GM21447 (cell line): Measurements from ENCODE around the gene SASH1.

Source experiments
- ATAC-seq: cut with Tn5 transposase; IDR thresholded peaks from one replicate; pipeline ENCODE4 v1.9.1; 2021; ENCODE audit not compliant: unreplicated experiment

Gene SASH1

DNA sequence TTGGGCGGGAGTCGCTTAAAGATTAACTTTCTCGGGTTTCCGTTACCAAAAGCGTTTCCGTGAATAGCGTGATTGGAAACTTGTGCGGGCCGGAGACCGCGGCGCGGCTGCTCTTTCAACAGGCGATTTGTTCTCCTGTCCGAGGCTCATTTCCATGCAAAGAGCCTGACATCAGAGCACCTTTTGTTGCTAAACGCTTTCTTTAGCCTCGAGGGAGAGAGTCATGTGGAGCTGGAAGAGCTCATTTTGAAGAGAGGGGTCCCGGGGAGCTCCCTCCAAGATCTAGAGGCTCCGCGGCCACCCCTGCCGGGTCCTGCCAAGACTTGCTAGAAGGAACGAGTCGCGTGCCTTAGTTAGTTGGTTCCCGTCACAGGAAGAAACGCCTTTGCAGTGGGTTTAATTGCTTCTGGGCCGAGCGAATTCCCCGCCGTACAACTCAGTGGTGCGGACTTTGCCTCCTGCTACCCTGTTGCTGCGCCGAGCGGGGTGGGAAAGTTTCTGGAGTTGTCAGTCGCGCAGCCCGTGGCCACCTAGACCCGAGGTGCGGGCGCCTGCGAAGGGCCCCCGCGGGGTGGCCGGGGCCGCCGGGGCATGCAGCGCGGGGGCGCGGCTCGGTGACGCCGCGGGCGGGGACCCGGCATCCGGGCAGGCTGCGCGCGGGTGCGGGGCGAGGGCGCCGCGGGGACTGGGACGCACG is at the start of gene SASH1:
Gene SASH1, plus strand, starts transcription at position 489 of the 697 bp plus-strand sequence. CDS start 230 bp downstream, outside the sequence.
- peak; percentile 66 for ATAC-seq

DNA sequence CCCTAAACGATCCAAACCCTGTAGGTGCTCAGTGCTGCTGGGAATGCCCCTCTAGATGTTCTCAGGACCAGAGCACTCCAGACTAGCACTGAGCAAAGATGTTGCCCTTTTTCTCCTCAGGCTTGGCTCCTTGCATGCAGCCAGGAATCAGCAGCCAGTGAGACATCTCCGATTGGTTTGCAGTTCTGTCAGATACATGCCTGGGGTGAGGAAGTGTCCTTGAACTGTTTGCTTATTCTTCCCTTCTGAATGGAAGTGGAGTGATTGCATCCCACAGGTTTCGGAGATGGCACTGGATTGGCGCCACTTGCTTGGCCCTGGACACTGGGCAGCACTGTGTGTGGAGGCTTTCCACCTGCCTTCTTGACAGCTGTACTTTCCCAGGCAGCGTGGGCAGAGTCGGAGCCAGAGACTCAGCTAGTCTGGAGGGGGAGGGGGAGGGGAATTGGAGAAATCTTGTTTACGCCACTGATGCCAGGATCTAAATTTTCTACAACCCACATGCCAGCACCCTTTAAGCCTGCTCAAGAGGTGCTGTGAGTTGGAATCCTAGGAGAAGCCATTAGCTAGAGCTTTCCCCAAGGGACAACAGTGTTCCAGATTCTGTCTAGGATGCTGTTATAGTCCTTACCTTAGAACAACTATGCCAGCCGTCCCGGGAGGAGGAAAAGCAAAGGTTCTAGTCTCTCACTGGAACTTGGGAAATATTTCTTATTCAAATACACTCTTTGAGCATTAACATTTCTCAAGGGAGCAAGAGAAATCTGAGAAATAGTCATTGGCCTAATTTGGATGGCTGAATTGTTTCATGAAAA is 49.2 kb upstream of the SASH1 start:
- ATAC-seq: no peak

DNA sequence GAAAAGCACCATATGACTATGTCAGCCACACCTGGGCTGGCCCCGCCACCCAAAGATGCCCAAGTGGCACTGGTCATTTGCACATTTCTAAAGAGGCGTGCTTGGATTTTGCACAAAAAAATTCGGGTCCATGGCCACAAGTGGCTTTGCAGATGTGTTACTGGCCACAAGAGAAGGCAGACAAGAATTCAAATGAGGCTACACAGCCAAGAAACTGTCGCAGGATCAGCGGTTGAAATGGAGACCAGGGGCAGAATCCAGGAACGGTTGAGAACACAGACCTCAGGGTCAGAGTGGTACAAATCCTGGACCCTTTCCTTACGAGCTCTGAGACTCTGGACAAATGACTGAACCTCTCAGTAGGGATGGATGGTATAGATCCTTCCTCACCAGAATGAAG is 48.6 kb upstream of the SASH1 start:
- ATAC-seq: no peak

DNA sequence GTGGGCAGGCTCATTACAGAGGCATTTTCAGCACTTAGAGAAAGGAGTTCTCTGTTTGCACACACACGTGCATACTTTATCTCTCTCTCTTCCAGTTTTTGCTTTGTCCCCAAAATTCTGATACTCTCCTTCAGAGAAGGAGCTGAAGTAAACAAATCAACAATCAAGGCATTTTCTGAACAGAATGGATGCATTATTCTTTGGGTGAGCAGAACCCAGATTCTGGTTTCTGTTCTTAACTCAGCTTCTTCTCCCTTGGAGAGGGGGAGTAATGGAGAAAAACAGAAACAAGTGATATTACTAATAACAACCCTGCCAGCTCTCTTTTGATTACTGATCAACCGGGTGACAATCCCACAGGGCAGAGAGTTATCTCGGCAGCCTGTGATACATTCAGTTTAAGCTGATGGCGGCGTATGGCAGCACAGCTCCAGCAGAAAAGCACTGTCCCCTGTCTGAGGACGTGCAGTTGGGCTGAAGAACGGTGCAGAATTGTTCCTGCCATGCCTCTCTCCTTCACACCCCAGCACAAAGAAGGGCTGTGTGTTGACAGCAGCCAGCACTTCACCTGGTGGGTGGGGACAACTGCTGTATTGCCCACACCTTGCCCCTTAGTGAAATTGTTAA is 47.3 kb upstream of the SASH1 start:
- no peak for ATAC-seq

DNA sequence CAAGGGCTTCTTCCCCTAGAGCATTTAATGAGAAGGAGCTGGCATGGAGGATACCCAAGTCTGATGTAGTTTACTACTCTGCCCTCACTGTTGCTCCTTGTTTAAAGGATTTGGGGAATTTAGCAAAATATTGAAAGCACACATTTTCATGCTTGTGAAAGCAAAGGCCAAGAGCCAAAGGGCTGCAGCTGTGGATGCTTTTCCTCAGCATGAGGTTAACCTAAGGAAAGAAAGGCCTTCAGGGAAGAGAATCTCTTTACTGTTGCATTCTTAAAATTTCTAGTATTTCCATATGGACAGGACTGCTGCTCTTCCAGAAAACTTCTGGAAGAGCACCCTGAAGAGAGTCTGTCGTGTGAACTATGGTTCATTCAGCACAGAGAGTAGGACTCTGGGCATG is 45.9 kb upstream of the SASH1 start:
- ATAC-seq: no peak

DNA sequence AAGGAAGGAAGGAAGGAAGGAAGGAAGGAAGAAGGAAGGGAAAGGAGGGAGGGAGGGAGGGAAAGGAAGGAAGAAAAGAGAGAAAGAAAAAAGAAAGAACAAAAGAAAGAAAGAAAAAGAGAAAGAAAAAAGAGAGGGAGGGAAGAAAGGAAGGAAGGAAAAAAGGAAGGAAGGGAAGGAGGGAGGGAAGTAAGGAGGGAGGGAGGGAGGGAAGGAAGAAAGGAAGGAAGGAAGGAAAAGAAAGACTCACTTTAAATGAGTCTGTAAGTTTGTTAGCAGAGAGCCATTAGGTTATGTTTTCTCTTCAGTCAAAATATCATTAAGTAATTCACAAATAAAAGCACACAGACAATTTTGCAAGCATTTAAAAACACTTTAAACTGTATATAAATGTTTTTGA is 44.0 kb upstream of the SASH1 start:
- no peak for ATAC-seq

DNA sequence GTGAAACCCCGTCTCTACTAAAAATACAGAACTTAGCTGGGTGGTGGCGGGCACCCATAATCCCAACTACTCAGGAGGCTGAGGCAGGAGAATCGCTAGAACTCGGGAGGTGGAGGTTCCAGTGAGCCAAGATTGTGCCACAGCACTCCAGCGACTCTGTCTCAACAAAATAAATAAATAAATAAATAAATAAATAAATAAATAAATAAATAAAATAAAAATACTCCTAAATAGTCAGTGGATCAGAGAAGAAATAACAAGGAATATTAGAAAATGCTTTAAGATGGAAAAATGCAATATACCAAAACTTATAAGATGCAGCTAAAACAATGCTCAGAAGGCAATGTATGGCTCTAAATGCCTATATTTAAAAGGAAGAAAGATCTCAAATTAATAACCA is 39.0 kb upstream of the SASH1 start:
- ATAC-seq: no peak

DNA sequence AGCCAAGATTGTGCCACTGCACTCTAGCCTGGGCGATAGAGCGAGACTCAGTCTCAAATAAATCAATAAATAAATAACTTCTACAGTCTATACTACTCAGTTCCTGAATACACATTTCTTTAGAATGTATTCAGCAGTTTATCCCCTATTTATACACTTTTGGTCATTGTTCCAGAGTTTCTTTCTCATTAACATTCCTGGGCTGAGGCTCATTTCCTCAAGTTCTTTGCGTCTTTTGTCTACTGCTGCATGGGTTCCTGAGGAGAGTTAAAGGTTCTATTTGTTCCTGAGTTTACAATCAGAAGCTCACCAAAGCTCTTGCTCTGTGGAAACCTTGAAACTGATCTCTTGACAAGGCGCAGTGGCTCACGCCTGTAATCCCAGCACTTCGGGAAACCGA is 37.7 kb upstream of the SASH1 start:
- ATAC-seq: no peak

DNA sequence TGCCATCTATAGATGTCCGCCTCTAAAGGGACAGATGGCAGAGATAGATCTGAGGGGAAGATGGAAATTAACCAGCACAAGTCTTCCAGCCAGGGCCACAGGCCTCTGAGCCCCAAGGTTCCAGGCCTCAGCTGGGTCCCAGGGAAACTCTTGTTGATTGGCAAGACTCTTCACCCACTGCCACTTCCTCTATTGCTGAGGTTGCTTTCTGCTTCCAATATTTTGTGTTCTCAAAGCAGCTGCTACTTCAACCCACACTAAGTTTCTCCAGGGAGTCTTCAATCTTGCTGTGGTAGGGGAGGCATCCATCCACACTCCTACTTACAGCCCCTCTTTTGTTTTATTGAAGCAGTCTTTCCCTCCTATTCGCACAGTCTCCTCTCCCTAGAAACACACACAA is 36.4 kb upstream of the SASH1 start:
- ATAC-seq: no peak

DNA sequence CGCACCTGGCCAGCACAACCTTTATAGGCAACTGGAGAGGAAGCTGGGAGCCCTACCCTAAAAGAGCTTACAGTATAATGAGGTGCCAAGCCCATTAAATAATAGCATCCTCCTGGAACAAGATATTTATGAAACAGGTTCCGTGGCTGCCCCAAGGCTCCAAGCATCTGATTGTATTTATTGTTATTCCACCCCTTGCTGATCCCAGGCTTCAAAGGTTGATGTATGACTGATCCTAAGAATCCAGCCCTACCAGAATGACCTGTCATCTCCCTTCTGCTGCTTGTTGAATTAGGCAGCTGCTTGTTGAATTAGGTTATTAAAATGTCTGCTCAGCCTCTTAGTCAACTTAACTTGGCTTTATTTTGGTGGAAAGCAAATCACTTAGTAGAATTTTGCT is 35.2 kb upstream of the SASH1 start:
- no peak for ATAC-seq

DNA sequence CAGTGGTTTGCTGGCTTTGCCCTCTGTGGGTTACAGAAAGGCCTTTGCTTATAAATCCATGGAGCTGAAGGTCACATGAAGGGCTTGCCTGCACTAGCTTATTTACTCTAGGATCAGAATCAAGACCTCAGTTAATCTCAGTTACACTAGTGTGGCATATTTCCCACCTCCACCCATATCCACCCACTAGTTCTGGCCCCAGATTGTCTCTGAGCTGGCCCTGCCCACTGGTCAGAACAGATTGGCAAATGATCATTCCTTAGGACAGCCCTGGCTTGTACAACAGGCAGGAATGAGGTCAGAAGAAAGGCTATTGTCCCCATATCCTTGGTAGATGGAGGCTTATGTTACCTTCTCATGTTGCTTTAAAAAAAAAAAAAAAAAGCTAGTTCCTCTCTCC is 33.3 kb upstream of the SASH1 start:
- ATAC-seq: no peak

DNA sequence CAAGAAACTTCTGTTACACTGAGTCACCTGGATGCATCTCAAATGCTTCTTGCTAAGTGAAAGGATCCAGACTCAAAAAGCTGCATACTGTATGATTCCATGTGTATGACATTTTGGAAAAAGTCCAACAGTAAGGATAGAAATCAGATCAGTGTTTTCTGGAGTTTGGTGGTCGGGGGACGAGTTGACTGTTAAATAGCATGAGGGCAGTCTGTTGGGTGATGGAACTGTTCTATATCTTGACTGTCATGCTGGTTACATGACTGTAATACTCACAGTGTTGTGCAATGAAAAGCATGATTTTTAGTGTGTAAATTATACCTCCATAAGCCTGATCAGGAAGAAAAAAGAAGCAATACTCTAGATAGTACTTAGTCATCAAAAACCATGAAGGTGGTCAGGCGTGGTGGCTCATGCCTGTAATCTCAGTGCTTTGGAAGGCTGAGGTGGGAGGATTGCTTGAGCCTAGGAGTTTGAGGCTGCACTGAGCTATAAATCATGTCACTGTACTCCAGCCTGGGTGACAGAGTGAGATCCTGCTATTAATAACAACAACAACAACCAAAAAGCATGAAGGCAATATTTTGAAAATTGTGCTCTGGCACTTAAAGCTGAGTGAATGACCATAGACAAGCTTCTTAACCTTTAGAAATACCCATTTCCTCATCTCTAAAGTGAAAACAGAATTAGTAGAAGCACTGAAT is 30.5 kb upstream of the SASH1 start:
- ATAC-seq: no peak

DNA sequence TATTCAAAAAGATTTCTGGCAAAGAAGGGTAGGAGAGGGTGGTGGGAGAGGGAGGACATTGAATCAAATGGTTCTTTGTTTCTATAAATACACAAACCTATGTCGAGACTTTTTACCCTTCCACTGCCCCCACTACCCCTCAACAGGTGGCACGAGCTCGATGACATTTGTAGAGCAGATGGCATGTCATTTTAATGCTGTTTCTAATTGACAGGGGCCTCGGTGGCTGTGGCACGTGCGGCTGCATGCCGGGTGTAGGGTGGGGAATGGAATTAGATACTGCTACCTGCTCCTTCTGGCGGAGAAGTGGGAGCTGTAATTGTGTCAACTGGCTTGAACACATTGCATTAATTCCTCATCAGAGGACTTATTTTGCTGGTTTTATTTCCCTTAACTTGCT is 29.1 kb upstream of the SASH1 start:
- no peak for ATAC-seq

DNA sequence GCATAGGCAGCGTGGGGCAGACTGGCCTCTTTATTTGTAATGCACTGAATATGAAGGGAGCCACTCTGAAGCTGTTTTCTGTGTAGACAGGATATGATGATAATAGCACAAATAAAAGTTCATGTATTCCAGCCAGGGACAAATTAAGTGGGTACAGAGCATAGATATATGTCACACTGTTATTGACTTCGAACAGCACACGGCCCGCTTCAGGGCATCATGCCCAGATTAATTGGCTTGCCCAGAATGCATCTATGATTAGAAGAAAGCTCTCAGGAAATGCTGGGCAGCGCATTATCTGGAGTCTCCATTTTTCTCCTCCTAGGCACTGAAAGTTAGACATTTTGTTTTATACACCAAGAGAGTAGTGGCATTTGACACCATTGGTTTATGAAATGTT is 26.3 kb upstream of the SASH1 start:
- no peak for ATAC-seq

DNA sequence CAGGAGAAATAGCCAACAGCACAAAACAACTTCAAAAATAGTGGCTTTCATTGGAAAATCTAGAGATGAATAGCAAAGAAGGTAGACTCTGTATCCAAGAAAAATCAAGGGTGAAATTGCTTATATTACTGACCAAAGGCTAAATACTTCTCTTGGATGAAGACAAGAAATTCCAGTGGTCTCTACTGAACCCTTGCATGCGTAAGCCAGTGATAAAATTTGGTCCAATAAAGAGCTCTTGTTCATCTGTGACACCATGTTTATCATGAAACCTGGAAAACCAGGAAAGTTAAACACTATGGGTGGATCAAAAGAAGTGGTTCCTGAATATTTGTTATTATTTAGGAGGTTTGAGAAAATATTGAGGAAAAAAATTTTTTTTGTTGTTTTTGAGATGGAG is 25.6 kb upstream of the SASH1 start:
- ATAC-seq: no peak

DNA sequence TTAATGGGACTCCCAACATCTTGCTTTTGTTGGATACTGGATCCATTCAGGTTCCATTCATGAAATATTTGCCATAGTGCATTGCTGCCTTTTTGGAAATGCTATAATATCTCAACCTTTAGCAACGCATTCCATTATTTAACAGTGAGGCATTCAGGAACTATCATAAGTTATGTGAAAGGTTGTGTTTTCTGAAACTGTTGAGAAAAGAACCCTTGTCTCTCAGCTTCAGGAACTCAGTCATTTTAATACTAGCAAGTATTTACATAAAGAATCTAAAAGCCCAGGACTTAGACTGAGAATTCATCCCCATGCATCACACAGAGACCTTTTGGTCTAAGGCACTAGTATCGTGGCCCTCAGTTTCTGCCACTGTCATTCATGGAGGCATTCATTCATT is 24.9 kb upstream of the SASH1 start:
- ATAC-seq: no peak

DNA sequence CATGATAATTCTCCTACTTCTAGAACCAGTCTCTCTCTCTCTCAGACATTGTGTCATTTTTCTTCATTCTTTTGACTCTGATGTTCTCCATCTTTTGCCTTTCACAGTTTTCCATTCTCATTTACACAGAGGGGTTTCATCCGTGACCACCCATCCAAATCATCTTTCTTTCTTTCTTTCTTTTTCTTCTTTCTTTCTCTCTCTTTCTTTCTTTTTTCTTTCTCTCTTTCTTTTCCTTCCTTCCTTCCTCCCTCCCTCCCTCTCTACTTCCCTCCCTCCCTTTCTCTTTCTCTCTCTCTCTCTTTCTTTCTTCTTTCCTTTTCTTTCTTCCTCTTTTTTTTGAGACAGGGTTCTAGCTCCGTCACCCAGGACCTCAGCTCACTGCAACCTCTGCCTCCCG is 19.9 kb upstream of the SASH1 start:
- ATAC-seq: no peak

DNA sequence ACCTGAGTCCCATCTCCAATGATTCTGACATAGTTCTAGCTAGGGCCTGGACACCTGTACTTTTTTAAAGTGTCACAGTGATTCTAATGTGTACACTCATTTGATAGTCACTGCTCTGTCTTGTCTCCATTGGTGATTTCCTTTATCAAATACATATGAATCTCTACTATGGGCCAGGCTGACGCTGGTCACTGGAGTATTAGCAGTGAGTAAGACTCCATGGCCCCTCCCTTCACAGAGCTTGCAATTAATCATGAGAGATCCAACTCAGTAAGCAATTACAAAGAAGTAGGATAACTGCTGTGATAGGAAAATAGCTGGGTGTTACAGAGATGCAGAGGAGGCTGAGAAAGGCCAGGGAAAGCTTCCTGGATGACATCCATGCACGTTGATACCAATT is 19.3 kb upstream of the SASH1 start:
- ATAC-seq: no peak

DNA sequence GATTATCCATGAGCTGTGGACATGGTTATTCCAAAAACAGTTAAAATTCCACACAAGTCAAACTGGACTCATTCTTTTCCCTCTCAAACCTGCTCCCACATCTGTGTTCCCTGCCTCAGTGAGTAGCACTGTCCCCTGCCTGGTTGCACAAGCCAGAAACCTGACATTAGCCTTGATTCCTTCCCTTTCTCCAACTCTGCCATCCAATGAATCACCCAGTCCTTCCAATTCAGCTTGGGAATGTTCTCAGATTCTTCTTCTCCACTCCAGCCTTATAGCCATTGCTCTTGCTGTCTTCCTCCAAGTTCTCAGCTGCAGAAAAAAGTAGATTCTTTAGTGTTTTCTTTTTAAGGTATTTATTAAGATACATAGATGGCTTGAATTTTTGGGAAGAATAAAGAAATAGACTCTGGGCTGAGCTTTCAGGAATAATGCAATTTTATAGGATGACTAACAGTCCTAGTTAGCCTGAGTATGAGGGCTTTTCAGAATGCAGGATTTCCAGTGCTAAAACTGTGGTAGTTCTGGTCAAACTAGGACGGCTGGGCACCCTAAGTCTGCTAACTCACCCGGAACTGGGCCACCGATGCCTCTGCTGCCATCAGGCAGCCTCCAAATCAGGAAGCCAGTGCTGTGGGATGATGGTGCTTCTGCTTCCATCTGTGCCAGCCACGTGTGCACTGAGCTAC is 18.2 kb upstream of the SASH1 start:
- no peak for ATAC-seq

DNA sequence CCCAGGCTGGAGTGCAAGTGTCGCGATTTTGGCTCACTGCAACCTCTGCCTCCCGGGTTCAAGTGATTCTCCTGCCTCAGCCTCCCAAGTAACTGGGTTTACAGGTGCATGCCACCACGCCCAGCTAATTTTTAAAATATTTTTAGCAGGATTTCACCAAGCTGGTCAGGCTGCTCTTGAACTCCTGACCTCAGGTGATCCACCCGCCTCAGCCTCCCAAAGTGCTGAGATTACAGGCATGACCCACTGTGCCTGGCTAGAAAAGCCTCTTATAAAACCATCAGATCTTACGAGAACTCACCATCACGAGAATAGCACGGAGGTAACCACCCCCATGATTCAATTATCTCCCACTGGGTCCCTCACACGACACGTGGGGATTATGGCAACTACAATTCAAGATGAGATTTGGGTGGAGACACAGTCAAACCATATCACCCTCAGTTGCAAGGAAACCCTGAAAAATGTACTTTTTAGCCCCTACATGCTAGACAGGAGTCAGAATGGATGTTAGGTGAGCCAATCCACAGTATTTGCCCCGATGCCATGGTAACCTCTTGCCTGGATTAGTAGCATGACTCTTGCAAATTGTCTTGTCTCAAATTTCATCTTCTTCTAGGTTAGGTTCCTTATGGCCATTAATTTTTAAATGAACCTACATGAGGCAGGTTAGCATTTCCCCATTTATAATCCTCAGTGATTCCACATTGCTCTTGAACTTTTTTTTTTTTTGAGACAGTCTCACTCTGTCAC is 17.1 kb upstream of the SASH1 start:
- ATAC-seq: no peak
